GM23248 (cell line): ENCODE measurements around the gene PRR9. TPM values are rescaled to one million over a fixed set of nuclear protein-coding genes. Genes with fewer than 3 reads are reported as not detected.
"Not testable (repeated sequence)": the region's sequence is repeated elsewhere in the genome, so short reads cannot be mapped to it uniquely, and the experiment has no call there.

Experiments
- DNase-seq: peaks from one replicate; pipeline ENCODE4 v3.0.0-alpha.2; 2015
- H2AFZ ChIP-seq: fragments of 200-600 bp; sonication (generic); 2 replicates; pipeline ENCODE4 v1.6.1; 2016; ENCODE audit warnings: antibody characterized with exemption
- H3F3A ChIP-seq: fragments of 200-600 bp; sonication (generic); 2 replicates; pipeline ENCODE4 v1.6.1; 2016; ENCODE audit warnings: mild to moderate bottlenecking, antibody characterized with exemption, mixed run types; ENCODE audit not compliant: insufficient read depth
- H3K27ac ChIP-seq: fragments of 200-600 bp; sonication (generic); 2 replicates; pipeline ENCODE4 v1.5.1; 2016; ENCODE audit warnings: mild to moderate bottlenecking
- H3K27me3 ChIP-seq: fragments of 200-600 bp; sonication (generic); replicated peaks from 2 replicates; pipeline ENCODE4 v1.6.1; 2016; ENCODE audit warnings: mild to moderate bottlenecking; ENCODE audit not compliant: insufficient read depth
- H3K36me3 ChIP-seq: fragments of 200-600 bp; sonication (generic); 2 replicates; pipeline ENCODE4 v1.6.1; 2016; ENCODE audit warnings: low read depth, mild to moderate bottlenecking
- H3K4me1 ChIP-seq: fragments of 200-600 bp; sonication (generic); 2 replicates; pipeline ENCODE4 v1.6.1; 2016; ENCODE audit warnings: mild to moderate bottlenecking; ENCODE audit not compliant: insufficient read depth
- H3K4me2 ChIP-seq: fragments of 200-600 bp; sonication (generic); one replicate; pipeline ENCODE4 v1.6.1; 2016; ENCODE audit warnings: mild to moderate bottlenecking; ENCODE audit not compliant: unreplicated experiment
- H3K4me3 ChIP-seq: fragments of 200-600 bp; sonication (generic); 2 replicates; pipeline ENCODE4 v1.5.1; 2016; ENCODE audit warnings: mild to moderate bottlenecking
- H3K79me2 ChIP-seq: fragments of 200-600 bp; sonication (generic); 2 replicates; pipeline ENCODE4 v1.6.1; 2016; ENCODE audit warnings: mild to moderate bottlenecking; ENCODE audit not compliant: insufficient read depth
- H3K9ac ChIP-seq: fragments of 200-600 bp; sonication (generic); 2 replicates; pipeline ENCODE4 v1.6.1; 2016; ENCODE audit warnings: mild to moderate bottlenecking
- H3K9me2 ChIP-seq: fragments of 200-600 bp; sonication (generic); 2 replicates; pipeline ENCODE4 v1.6.1; 2016; ENCODE audit warnings: mixed run types, mild to moderate bottlenecking, moderate library complexity; ENCODE audit not compliant: insufficient read depth
- H3K9me3 ChIP-seq: fragments of 200-600 bp; sonication (generic); one replicate; pipeline ENCODE4 v1.6.1; 2017; ENCODE audit warnings: low read depth
- H4K20me1 ChIP-seq: fragments of 200-600 bp; sonication (generic); 2 replicates; pipeline ENCODE4 v1.6.0; 2016; ENCODE audit not compliant: insufficient read depth
- EZH2 ChIP-seq: fragments of 200-600 bp; sonication (generic); IDR thresholded peaks from 2 replicates; pipeline ENCODE4 v1.6.1; 2018; ENCODE audit warnings: antibody characterized with exemption, mild to moderate bottlenecking; ENCODE audit not compliant: insufficient read depth, poor library complexity, severe bottlenecking
- EZH2phosphoT487 ChIP-seq: fragments of 200-600 bp; sonication (generic); IDR thresholded peaks from 2 replicates; pipeline ENCODE4 v1.6.1; 2018; ENCODE audit warnings: antibody characterized with exemption, moderate library complexity, mild to moderate bottlenecking, low read depth; ENCODE audit not compliant: insufficient read depth
- WGBS, 2 experiments: methylation state at CpG; one replicate each; pipeline ENCODE4 v1.1.6; 2015 to 2017; ENCODE audit warnings: low lambda C conversion rate in 2 of 2, low coverage in 1 of 2; ENCODE audit errors: missing lambda C conversion rate in 2 of 2; 5-methylcytosine and 5-hydroxymethylcytosine counted together
- in situ Hi-C: fragments of 300-500 bp; cut with MboI; formaldehyde crosslinking; loops from 2 replicates; pipeline ENCODE4 v1.15.0; 2020
- polyA plus RNA-seq: library from polyadenylated mRNA; unstranded; fragments of >200 nt; fragmentation: Nextera tagmentation; extraction: Ambion mirVana; gene quantifications from 2 replicates; pipeline ENCODE4 v1.2.1, GENCODE V29; 2016
- total RNA-seq: library from RNA; depleted of rRNA; stranded (reverse); fragments of >200 nt; shearing (Covaris generic); gene quantifications from 2 replicates; pipeline ENCODE4 v1.2.3, GENCODE V29; 2014

PRR9 gene
- total and polyA plus RNA-seq, 2 experiments from 2014 or later = 0.30 TPM; not detected in 1

DNA sequence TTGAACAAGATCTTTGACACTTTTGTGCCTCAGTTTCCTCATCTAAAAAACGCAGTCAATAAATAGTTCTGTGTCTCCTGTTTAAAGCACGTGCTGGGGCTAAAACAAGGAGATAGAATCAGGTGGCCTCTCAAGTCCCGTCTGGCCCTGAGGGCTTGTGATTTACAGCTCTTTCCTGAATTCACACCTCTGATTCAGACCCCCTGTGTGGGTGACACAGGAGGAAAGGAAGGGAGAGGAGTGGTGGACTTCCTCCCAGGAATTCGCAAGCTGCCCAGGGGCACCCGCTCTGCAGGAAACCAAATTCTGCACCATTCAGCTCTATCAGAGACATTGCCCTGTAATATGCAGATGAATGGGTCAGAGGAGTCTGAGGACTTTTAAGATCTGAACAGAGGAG, 5.2 kb upstream of the PRR9 start:
- H3K9me2 ChIP-seq = no peaks in the 10 kb centered on the region
- DNase-seq = no peak
- no peak overlapping the region for H3K4me3 ChIP-seq
- in situ Hi-C loops = loop anchor here (25.0 kb wide), 1 partner anchor 550 kb away; the partner anchor contains the start of gene LCE2D
- no peaks in the 10 kb centered on the region for H4K20me1 ChIP-seq
- TF ChIP-seq EZH2 = no peak
- TF ChIP-seq EZH2phosphoT487 = no peak
- H3K9ac ChIP-seq = no peak overlapping the region
- no peaks in the 10 kb centered on the region for H3K4me1 ChIP-seq
- H3K9me3 ChIP-seq = no peaks in the 10 kb centered on the region
- no peak overlapping the region for H2AFZ ChIP-seq
- H3K27ac ChIP-seq = no peak overlapping the region
- H3K79me2 ChIP-seq = no peaks in the 10 kb centered on the region
- H3K4me2 ChIP-seq = no peak overlapping the region
- H3K27me3 ChIP-seq = 0 out of 2 replicates have a peak, but pooled peaks cover 3% of the 10 kb centered on the region
- 31 to 36% methylated on average over 5 of the region's 5 CpGs for WGBS, 2 experiments
- no peaks in the 10 kb centered on the region for H3K36me3 ChIP-seq
- H3F3A ChIP-seq = no peaks in the 10 kb centered on the region

- in situ Hi-C loops = loop anchor here (25.0 kb wide), 1 partner anchor 551 kb away; the partner anchor contains the start of gene LCE2D
- no peaks in the 10 kb centered on the region for H3K36me3 ChIP-seq
- H3K4me2 ChIP-seq = no peak overlapping the region
- H3K4me1 ChIP-seq = no peaks in the 10 kb centered on the region
- H3K79me2 ChIP-seq = no peaks in the 10 kb centered on the region
- no peaks in the 10 kb centered on the region for H3F3A ChIP-seq
- no peaks in the 10 kb centered on the region for H4K20me1 ChIP-seq
- H3K4me3 ChIP-seq = no peak overlapping the region
- H3K9ac ChIP-seq = no peak overlapping the region
- no peak overlapping the region for H2AFZ ChIP-seq
- 0 out of 2 replicates have a peak, but pooled peaks cover 3% of the 10 kb centered on the region for H3K27me3 ChIP-seq
- no peaks in the 10 kb centered on the region for H3K9me3 ChIP-seq
- 73 to 81% methylated on average over 4 of the region's 4 CpGs for WGBS, 2 experiments
- DNase-seq = no peak
- no peak overlapping the region for H3K27ac ChIP-seq
- no peaks in the 10 kb centered on the region for H3K9me2 ChIP-seq
- no peak for TF ChIP-seq EZH2
- TF ChIP-seq EZH2phosphoT487 = no peak
Measured at GRCh38 chr1:153213519-153213918, 3.9 kb upstream of the PRR9 start.

- Histone ChIP-seq H3K36me3 (no peaks in the 10 kb centered on the region), H3K27ac (no peak overlapping the region), H3K79me2 (no peaks in the 10 kb centered on the region), H3K4me2 (no peak overlapping the region), H3K9ac (no peak overlapping the region), H3K9me2 (no peaks in the 10 kb centered on the region), H3F3A (no peaks in the 10 kb centered on the region), H3K27me3 (no peaks in the 10 kb centered on the region), H4K20me1 (no peaks in the 10 kb centered on the region), H3K9me3 (no peaks in the 10 kb centered on the region), H2AFZ (no peak overlapping the region), H3K4me3 (no peak overlapping the region), H3K4me1 (no peaks in the 10 kb centered on the region)
- DNase-seq = no peak
- 17 to 30% methylated on average over 2 of the region's 2 CpGs for WGBS, 2 experiments
- TF ChIP-seq EZH2phosphoT487 = no peak
- TF ChIP-seq EZH2 = no peak
- in situ Hi-C loops = loop anchor here (25.0 kb wide), 1 partner anchor 556 kb away; the partner anchor contains the start of gene LCE2D
Measured at GRCh38 chr1:153217744-153218416, 496 bp downstream of the PRR9 start.

DNA sequence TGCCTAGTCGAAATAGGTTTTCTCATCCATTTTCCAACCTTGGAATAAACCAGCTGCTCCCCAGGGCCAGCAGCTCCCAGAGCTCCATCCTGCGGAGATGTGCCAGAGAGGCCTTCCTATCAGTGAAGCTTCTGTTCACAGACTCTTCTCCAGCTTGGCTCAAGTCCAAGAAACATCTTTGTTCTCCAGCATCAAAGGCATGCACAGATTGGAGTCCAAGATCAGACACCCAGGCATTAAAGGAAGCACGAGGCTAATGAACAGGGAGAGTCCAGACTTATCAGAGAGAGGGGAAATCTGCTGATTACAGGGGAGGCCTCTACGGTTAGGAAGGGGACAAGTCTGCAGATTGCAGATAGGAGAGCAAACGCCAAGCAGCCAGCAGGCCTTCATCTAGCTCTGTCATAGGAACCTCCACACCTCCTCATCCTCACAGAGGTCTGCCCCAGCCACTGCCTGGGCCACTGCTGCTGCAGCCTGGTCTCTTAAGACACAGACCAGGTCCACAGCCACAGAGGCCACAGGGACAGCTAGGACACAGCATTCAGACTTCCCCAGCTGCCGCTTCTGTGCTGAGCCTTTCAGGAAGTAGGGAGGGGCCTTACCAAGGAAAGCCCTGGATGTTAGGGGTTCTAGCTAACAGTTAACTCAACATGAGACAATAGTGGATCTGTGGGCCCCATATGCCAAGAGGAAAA, 3.4 kb downstream of the PRR9 start:
- H3K9me3 ChIP-seq = no peaks in the 10 kb centered on the region

DNA sequence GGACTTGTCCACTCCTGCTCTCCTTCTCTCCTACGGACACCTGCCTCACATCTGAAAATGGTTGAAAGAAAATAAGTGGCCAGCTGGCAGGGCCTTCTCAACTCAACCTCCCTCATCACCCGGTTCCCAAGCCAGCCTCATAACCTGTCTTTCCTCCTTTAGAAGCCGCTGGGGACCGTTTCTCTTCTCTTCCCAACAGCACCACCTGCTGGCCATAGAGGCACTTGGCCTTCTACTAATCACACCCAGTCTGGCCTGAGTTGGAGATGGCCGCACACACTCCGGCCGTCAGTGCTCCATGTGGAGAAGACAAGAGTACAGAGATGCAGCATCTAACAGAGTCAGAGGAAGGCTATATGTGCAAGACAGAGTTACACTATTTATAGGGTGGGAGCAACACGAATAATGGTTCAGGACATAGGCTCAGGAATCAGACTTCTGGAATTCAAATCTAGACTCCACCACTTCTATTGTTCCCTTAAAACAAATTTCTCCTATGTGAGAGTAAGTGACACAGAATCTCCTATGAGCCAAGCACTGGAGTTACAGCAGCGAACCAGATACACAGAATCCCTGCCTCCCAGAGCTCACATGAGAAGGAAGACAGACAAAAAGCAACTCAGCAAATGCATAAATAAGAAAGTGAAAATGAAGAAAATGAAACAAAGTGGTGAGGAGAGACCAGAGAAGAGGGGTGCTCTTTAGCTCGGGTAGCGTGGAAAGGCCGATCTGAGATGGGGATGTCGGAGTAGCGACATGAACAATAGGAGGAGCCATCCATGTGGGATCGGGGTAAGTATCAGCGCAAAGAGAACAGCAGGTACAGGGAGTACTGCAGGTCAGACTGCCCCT, 5.9 kb downstream of the PRR9 start:
- H3K79me2 ChIP-seq, H3K4me1 ChIP-seq, H3K4me3 ChIP-seq, H3K9me3 ChIP-seq, H3K9ac ChIP-seq, H4K20me1 ChIP-seq, H3F3A ChIP-seq, H3K9me2 ChIP-seq, H3K36me3 ChIP-seq, H3K27ac ChIP-seq, H3K4me2 ChIP-seq: not testable (repeated sequence)
- H3K27me3 ChIP-seq = peaks cover 22% of the 10 kb centered on the region
- DNase-seq = peak; percentile 80
- WGBS, 2 experiments = 30 to 36% methylated on average over 16 of the region's 16 CpGs
- in situ Hi-C loops = loop anchor here (25.0 kb wide), 1 partner anchor 561 kb away; the partner anchor contains the start of gene LCE2D
- peak overlapping the region; percentile 33; the same call in 1 of the 2 replicates for H2AFZ ChIP-seq

More for the DNA sequence above, 3.4 kb downstream of the PRR9 start:
- in situ Hi-C loops = loop anchor here (25.0 kb wide), 1 partner anchor 558 kb away; the partner anchor contains the start of gene LCE2D
- TF ChIP-seq EZH2 = no peak
- no peak for TF ChIP-seq EZH2phosphoT487
- no peak for DNase-seq
- no peaks in the 10 kb centered on the region for H3K9me2 ChIP-seq
- no peaks in the 10 kb centered on the region for H4K20me1 ChIP-seq
- no peaks in the 10 kb centered on the region; the same call in 1 of the 2 replicates for H3K27me3 ChIP-seq
- 29 to 30% methylated on average over 6 of the region's 6 CpGs for WGBS, 2 experiments
- no peaks in the 10 kb centered on the region for H3K36me3 ChIP-seq
- H2AFZ ChIP-seq = no peak overlapping the region
- H3K9ac ChIP-seq = no peak overlapping the region
- H3K79me2 ChIP-seq = no peaks in the 10 kb centered on the region
- H3K27ac ChIP-seq = no peak overlapping the region
- H3K4me3 ChIP-seq = no peak overlapping the region
- no peak overlapping the region for H3K4me2 ChIP-seq
- no peaks in the 10 kb centered on the region for H3F3A ChIP-seq
- no peaks in the 10 kb centered on the region for H3K4me1 ChIP-seq
